Adrenal gland (tissue), 5 donors: ENCODE results near the gene COX7A1.

Experiments used
- CTCF ChIP-seq, 6 experiments: fragments of 450-650 bp in 4 of 6; fragments of 200-600 bp in 2 of 6; sonication (generic) in 1 of 6; IDR thresholded peaks; 1 replicate in 5 of 6; 2 replicates in 1 of 6; pipeline versions ENCODE4 v1.5.1 to v1.8.0; 2016 to 2021; ENCODE audit warnings: antibody characterized with exemption in 6 of 6, mild to moderate bottlenecking in 2 of 6, moderate library complexity in 1 of 6
- POLR2A ChIP-seq, 2 donors: fragments of 450-650 bp; IDR thresholded peaks; one replicate each; pipeline ENCODE4 v1.6.1; 2017; ENCODE audit warnings: antibody characterized with exemption in 2 of 2, mild to moderate bottlenecking in 2 of 2, moderate library complexity in 1 of 2
- donor health status: DM: no; HTN: no; CAD: no.

- TF ChIP-seq CTCF (IDR thresholded peaks at IDR 0.05) (no peak), POLR2A (IDR thresholded peaks at IDR 0.05) (no peak)
These were observed 23.9 kb downstream of the COX7A1 start for GRCh38 chr19:36128392-36128736.
